ENCODE results near the gene ARHGAP18. TPM values are rescaled to one million over a fixed set of nuclear protein-coding genes. Genes with fewer than 3 reads are reported as not detected.

ARHGAP18 gene
- polyA plus RNA-seq, 2 donors, result 2.1 to 2.2 TPM

GRCh38 chr6:129677620-129678325 lies 32.2 kb downstream of the ARHGAP18 start:
- no peak overlapping the region for H3K4me3 ChIP-seq (ENCODE audit: low read depth in 1 of 2, low read length in 2 of 2)
- H3K36me3 ChIP-seq (ENCODE audit: control insufficient read depth in 2 of 2, insufficient read depth in 2 of 2, low read length in 1 of 2), result no peaks in the 10 kb centered on the region
- no peaks in the 10 kb centered on the region for H3K4me1 ChIP-seq (ENCODE audit: control insufficient read depth in 2 of 2, insufficient read depth in 2 of 2, low read length in 1 of 2)
- H3K27ac ChIP-seq (ENCODE audit: low read depth in 2 of 2, low read length in 1 of 2), result no peak overlapping the region
- 69 to 86% methylated on average over 2 of the region's 2 CpGs for WGBS, 2 donors
- H3K9me3 ChIP-seq (ENCODE audit: control insufficient read depth in 2 of 2, insufficient read depth in 1 of 2, low read depth in 1 of 2, low read length in 1 of 2), result no peaks in the 10 kb centered on the region
- H3K27me3 ChIP-seq (ENCODE audit: control insufficient read depth in 1 of 2, insufficient read depth in 2 of 2, low read length in 2 of 2), result no peaks in the 10 kb centered on the region

- Histone ChIP-seq H3K4me3 (ENCODE audit: low read depth in 1 of 2, low read length in 2 of 2) (no peak overlapping the region), H3K9me3 (ENCODE audit: control insufficient read depth in 2 of 2, insufficient read depth in 1 of 2, low read depth in 1 of 2, low read length in 1 of 2) (no peaks in the 10 kb centered on the region), H3K4me1 (ENCODE audit: control insufficient read depth in 2 of 2, insufficient read depth in 2 of 2, low read length in 1 of 2) (no peaks in the 10 kb centered on the region), H3K36me3 (ENCODE audit: control insufficient read depth in 2 of 2, insufficient read depth in 2 of 2, low read length in 1 of 2) (no peaks in the 10 kb centered on the region), H3K27ac (ENCODE audit: low read depth in 2 of 2, low read length in 1 of 2) (no peak overlapping the region), H3K27me3 (ENCODE audit: control insufficient read depth in 1 of 2, insufficient read depth in 2 of 2, low read length in 2 of 2) (no peaks in the 10 kb centered on the region)
- WGBS, 2 donors, result 92 to 93% methylated on average over 5 of the region's 5 CpGs
These were observed 34.1 kb downstream of the ARHGAP18 start for GRCh38 chr6:129675669-129676472.

- Histone ChIP-seq H3K36me3 (ENCODE audit: control insufficient read depth in 2 of 2, insufficient read depth in 2 of 2, low read length in 1 of 2) (no peaks in the 10 kb centered on the region), H3K9me3 (ENCODE audit: control insufficient read depth in 2 of 2, insufficient read depth in 1 of 2, low read depth in 1 of 2, low read length in 1 of 2) (no peaks in the 10 kb centered on the region), H3K27me3 (ENCODE audit: control insufficient read depth in 1 of 2, insufficient read depth in 2 of 2, low read length in 2 of 2) (no peaks in the 10 kb centered on the region), H3K4me3 (ENCODE audit: low read depth in 1 of 2, low read length in 2 of 2) (no peak overlapping the region), H3K27ac (ENCODE audit: low read depth in 2 of 2, low read length in 1 of 2) (no peak overlapping the region), H3K4me1 (ENCODE audit: control insufficient read depth in 2 of 2, insufficient read depth in 2 of 2, low read length in 1 of 2) (no peaks in the 10 kb centered on the region)
These were observed 36.2 kb downstream of the ARHGAP18 start for GRCh38 chr6:129673748-129674147.

- H3K4me1 ChIP-seq (ENCODE audit: control insufficient read depth in 2 of 2, insufficient read depth in 2 of 2, low read length in 1 of 2), result no peaks in the 10 kb centered on the region
- no peaks in the 10 kb centered on the region for H3K27me3 ChIP-seq (ENCODE audit: control insufficient read depth in 1 of 2, insufficient read depth in 2 of 2, low read length in 2 of 2)
- no peak overlapping the region for H3K4me3 ChIP-seq (ENCODE audit: low read depth in 1 of 2, low read length in 2 of 2)
- H3K27ac ChIP-seq (ENCODE audit: low read depth in 2 of 2, low read length in 1 of 2), result no peak overlapping the region
- H3K36me3 ChIP-seq (ENCODE audit: control insufficient read depth in 2 of 2, insufficient read depth in 2 of 2, low read length in 1 of 2), result no peaks in the 10 kb centered on the region
- 36 to 41% methylated on average over 2 of the region's 2 CpGs for WGBS, 2 donors
- H3K9me3 ChIP-seq (ENCODE audit: control insufficient read depth in 2 of 2, insufficient read depth in 1 of 2, low read depth in 1 of 2, low read length in 1 of 2), result no peaks in the 10 kb centered on the region
These were observed 36.9 kb downstream of the ARHGAP18 start for GRCh38 chr6:129672881-129673631.

GRCh38 chr6:129672341-129672682 lies 37.7 kb downstream of the ARHGAP18 start:
- Histone ChIP-seq H3K4me1 (ENCODE audit: control insufficient read depth in 2 of 2, insufficient read depth in 2 of 2, low read length in 1 of 2) (no peaks in the 10 kb centered on the region), H3K27ac (ENCODE audit: low read depth in 2 of 2, low read length in 1 of 2) (peak overlapping the region; percentile 41 to 70), H3K9me3 (ENCODE audit: control insufficient read depth in 2 of 2, insufficient read depth in 1 of 2, low read depth in 1 of 2, low read length in 1 of 2) (no peaks in the 10 kb centered on the region), H3K4me3 (ENCODE audit: low read depth in 1 of 2, low read length in 2 of 2) (no peak overlapping the region), H3K36me3 (ENCODE audit: control insufficient read depth in 2 of 2, insufficient read depth in 2 of 2, low read length in 1 of 2) (no peaks in the 10 kb centered on the region), H3K27me3 (ENCODE audit: control insufficient read depth in 1 of 2, insufficient read depth in 2 of 2, low read length in 2 of 2) (no peaks in the 10 kb centered on the region)
- 72 to 79% methylated on average over 2 of the region's 2 CpGs for WGBS, 2 donors

- no peaks in the 10 kb centered on the region for H3K36me3 ChIP-seq (ENCODE audit: control insufficient read depth in 2 of 2, insufficient read depth in 2 of 2, low read length in 1 of 2)
- H3K27me3 ChIP-seq (ENCODE audit: control insufficient read depth in 1 of 2, insufficient read depth in 2 of 2, low read length in 2 of 2), result no peaks in the 10 kb centered on the region
- peak overlapping the region; percentile 41 to 70 for H3K27ac ChIP-seq (ENCODE audit: low read depth in 2 of 2, low read length in 1 of 2)
- WGBS, 2 donors, result 70 to 82% methylated on average over 10 of the region's 10 CpGs
- no peaks in the 10 kb centered on the region for H3K9me3 ChIP-seq (ENCODE audit: control insufficient read depth in 2 of 2, insufficient read depth in 1 of 2, low read depth in 1 of 2, low read length in 1 of 2)
- no peak overlapping the region for H3K4me3 ChIP-seq (ENCODE audit: low read depth in 1 of 2, low read length in 2 of 2)
- no peaks in the 10 kb centered on the region for H3K4me1 ChIP-seq (ENCODE audit: control insufficient read depth in 2 of 2, insufficient read depth in 2 of 2, low read length in 1 of 2)
These were observed 38.3 kb downstream of the ARHGAP18 start for GRCh38 chr6:129671442-129672340.

- Histone ChIP-seq H3K27ac (ENCODE audit: low read depth in 2 of 2, low read length in 1 of 2) (no peak overlapping the region), H3K4me1 (ENCODE audit: control insufficient read depth in 2 of 2, insufficient read depth in 2 of 2, low read length in 1 of 2) (no peaks in the 10 kb centered on the region), H3K9me3 (ENCODE audit: control insufficient read depth in 2 of 2, insufficient read depth in 1 of 2, low read depth in 1 of 2, low read length in 1 of 2) (no peaks in the 10 kb centered on the region), H3K4me3 (ENCODE audit: low read depth in 1 of 2, low read length in 2 of 2) (no peak overlapping the region), H3K27me3 (ENCODE audit: control insufficient read depth in 1 of 2, insufficient read depth in 2 of 2, low read length in 2 of 2) (no peaks in the 10 kb centered on the region), H3K36me3 (ENCODE audit: control insufficient read depth in 2 of 2, insufficient read depth in 2 of 2, low read length in 1 of 2) (no peaks in the 10 kb centered on the region)
- 93 to 96% methylated on average over 3 of the region's 3 CpGs for WGBS, 2 donors
These were observed 39.3 kb downstream of the ARHGAP18 start for GRCh38 chr6:129670634-129671033.

GRCh38 chr6:129667621-129668020 lies 42.4 kb downstream of the ARHGAP18 start:
- no peaks in the 10 kb centered on the region for H3K36me3 ChIP-seq (ENCODE audit: control insufficient read depth in 2 of 2, insufficient read depth in 2 of 2, low read length in 1 of 2)
- no peaks in the 10 kb centered on the region for H3K27me3 ChIP-seq (ENCODE audit: control insufficient read depth in 1 of 2, insufficient read depth in 2 of 2, low read length in 2 of 2)
- H3K4me1 ChIP-seq (ENCODE audit: control insufficient read depth in 2 of 2, insufficient read depth in 2 of 2, low read length in 1 of 2), result no peaks in the 10 kb centered on the region
- no peak overlapping the region for H3K27ac ChIP-seq (ENCODE audit: low read depth in 2 of 2, low read length in 1 of 2)
- H3K9me3 ChIP-seq (ENCODE audit: control insufficient read depth in 2 of 2, insufficient read depth in 1 of 2, low read depth in 1 of 2, low read length in 1 of 2), result no peaks in the 10 kb centered on the region
- no peak overlapping the region for H3K4me3 ChIP-seq (ENCODE audit: low read depth in 1 of 2, low read length in 2 of 2)

GRCh38 chr6:129667034-129667433 lies 42.9 kb downstream of the ARHGAP18 start:
- Histone ChIP-seq H3K36me3 (ENCODE audit: control insufficient read depth in 2 of 2, insufficient read depth in 2 of 2, low read length in 1 of 2) (no peaks in the 10 kb centered on the region), H3K4me1 (ENCODE audit: control insufficient read depth in 2 of 2, insufficient read depth in 2 of 2, low read length in 1 of 2) (no peaks in the 10 kb centered on the region), H3K27me3 (ENCODE audit: control insufficient read depth in 1 of 2, insufficient read depth in 2 of 2, low read length in 2 of 2) (no peaks in the 10 kb centered on the region), H3K9me3 (ENCODE audit: control insufficient read depth in 2 of 2, insufficient read depth in 1 of 2, low read depth in 1 of 2, low read length in 1 of 2) (no peaks in the 10 kb centered on the region), H3K4me3 (ENCODE audit: low read depth in 1 of 2, low read length in 2 of 2) (no peak overlapping the region), H3K27ac (ENCODE audit: low read depth in 2 of 2, low read length in 1 of 2) (no peak overlapping the region)

All from esophagus (tissue), 2 donors.